LHCN-M2 (cell line): Measurements from ENCODE around the gene ZSCAN32. TPM values are rescaled to one million over a fixed set of nuclear protein-coding genes. Genes with fewer than 3 reads are reported as not detected.
A peak's percentile ranks its signal among the peaks of the same experiment; 100 is the strongest.

ENCODE experiments used
- DNase-seq: peaks from one replicate; pipeline ENCODE4 v3.0.0-alpha.2; 2012; ENCODE audit warnings: low read depth
- total RNA-seq: library from RNA; depleted of rRNA; stranded (reverse); fragments of >200 nt; gene quantifications from 2 replicates; pipeline ENCODE4 v1.2.3, GENCODE V29; 2014; rRNA removed

ZSCAN32 gene
- total RNA-seq, 1 experiment from 2014 or later: 14.5 TPM

DNA sequence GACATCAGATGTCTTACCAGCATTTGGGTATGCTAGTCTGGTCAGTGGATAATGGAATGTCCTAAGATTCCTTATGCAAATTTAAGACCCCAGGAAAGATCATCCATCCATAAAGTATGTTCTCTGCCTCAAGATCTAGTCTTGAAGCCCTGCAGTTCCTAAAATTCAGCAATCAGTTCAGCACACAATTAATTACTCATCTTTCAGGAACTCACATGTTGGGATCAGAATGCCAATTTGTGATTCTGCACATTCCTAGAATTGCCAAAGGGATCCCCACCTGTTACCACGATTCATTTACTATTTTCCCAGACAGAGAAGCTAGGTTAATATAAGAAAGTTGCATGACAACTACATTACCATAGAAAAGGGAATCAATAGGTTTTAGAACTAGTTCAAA lies 41.9 kb downstream of the ZSCAN32 start:
- DNase-seq: peak; percentile 85

DNA sequence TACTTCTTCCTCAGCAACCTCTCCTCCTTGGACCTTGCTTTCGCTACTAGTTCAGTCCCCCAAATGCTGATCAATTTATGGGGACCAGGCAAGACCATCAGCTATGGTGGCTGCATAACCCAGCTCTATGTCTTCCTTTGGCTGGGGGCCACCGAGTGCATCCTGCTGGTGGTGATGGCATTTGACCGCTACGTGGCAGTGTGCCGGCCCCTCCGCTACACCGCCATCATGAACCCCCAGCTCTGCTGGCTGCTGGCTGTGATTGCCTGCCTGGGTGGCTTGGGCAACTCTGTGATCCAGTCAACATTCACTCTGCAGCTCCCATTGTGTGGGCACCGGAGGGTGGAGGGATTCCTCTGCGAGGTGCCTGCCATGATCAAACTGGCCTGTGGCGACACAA lies 44.7 kb downstream of the ZSCAN32 start:
- no peak for DNase-seq

DNA sequence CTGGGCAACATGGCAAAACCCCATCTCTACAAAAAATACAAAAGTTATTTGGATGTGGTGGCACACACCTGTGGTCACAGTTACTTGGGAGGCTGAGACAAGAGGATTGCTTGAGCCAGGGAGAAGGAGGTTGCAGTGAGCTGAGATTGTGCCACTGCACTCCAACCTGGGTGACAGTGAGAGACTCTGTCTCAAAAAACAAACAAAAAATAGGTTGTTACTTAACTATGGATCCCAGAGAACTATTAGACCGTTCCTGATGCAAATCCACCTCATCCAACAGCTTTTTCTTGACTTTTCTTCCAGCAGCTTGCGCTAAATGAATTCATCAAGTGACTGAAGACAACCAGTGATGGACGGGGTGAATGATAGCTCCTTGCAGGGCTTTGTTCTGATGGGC lies 45.2 kb downstream of the ZSCAN32 start, which contains the start of gene OR2C1:
Gene OR2C1, plus strand, starts transcription at position 301 of the 400 bp plus-strand sequence. Its CDS starts 52 bp downstream, at position 353.
- DNase-seq: no peak

DNA sequence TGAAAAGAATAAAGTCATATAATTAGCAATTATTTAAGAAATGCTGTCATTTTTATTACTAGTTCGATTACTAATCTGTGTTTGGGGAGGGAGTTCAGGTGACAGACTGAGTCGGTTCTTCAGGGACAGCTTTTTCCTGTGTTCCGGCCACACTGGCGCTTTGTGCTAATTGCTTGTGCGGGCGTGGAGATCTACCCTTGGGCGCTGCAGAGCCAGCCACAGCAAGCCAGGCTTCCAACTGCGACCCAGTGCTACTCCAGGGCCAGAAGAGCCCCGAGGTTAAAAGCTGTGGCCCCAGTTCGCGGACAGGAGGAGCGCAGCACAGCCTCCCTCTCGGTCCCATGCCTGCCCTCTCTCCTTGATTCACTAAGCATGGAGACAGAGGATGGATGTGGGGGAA lies 51.6 kb downstream of the ZSCAN32 start:
- no peak for DNase-seq

DNA sequence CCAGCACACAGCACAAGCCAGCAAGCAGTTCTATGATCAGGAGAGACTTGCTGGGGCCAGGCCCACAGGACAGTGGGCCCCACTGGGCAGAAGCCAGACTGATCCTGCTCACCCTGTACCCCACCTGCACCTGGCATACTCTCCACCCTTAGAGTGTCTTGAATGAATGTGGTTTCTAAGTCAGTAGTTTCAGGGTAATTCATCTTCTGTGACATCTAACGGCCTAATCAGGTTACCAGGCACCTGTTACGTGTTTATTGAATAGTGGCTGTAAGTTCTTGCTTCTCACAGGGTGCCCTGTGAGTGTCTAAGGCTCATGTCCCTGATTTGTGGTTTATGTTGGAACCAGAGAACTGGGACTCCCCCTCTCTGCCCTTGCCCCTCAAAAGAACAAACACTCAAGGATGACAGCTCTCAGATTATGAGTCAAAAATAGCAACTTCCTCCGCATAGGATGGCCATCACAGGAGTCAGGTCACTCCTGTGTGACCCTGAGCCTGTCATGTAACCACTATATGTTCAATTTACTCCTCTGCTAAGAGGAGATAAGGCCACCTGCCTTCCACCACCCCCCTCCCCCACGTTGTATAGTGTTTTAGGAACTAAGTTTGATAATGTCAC lies 52.1 kb downstream of the ZSCAN32 start:
- DNase-seq: no peak

DNA sequence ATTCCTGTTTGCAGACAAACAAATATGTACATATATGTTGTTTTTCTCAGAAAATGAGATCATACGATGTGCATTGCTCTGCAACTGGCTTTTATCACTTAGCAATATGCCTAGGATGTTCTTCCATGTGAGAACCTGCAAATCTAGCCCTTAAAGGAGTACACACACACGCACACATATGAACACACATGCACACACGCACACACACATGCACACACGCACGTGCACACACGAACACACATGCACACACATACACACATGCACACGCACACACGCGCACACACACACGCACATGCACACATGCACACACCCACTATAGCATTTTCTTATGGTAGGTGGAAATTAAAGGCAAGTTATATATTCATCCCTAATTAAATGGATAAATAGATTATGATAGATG lies 53.2 kb downstream of the ZSCAN32 start:
- no peak for DNase-seq

DNA sequence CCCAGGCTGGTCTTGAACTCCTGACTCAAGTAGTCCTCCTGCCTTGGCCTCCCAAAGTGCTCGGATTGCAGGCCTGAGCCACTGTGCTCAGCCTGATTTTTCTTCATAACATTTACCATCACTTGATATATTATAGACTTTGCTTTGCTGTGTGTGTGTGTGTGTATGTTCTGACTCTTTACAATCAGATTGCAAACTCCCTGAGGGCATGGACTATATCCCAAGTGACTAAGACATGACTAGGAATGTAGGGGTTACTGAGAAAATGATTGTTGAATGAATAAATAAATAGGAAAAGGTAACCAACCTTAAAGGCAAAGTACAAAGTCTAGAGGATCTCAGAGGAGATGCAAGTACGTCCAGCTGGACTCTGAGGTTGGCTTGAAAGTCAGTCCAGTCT lies 54.8 kb downstream of the ZSCAN32 start:
- DNase-seq: no peak

Other genes with a start within 250 kb of the ZSCAN32 start
- not detected in 2 replicates for gene OR1F1, start 212.8 kb downstream of the ZSCAN32 start, total RNA-seq
- 10.4 and 11.9 TPM in 2 replicates for gene ZNF200, start 165.8 kb downstream of the ZSCAN32 start, total RNA-seq
- 0.06 TPM in 1 of 2 replicates, not detected in the other for gene MEFV, start 144.4 kb downstream of the ZSCAN32 start, total RNA-seq
- gene ZNF263, start 117.5 kb downstream of the ZSCAN32 start, total RNA-seq: 35.5 and 43.5 TPM in 2 replicates
- 2.3 and 3.9 TPM in 2 replicates for gene TIGD7, start 95.6 kb downstream of the ZSCAN32 start, total RNA-seq
- gene ZNF75A, start 95.5 kb downstream of the ZSCAN32 start, total RNA-seq: 15.8 and 18.7 TPM in 2 replicates
- gene OR2C1, start 45.1 kb downstream of the ZSCAN32 start, total RNA-seq: 0.17 TPM in 1 of 2 replicates, not detected in the other
- gene ZNF174, start 211 bp upstream of the ZSCAN32 start, total RNA-seq: 10.7 and 13.4 TPM in 2 replicates
- 1.9 TPM in 2 replicates for gene ZNF597, start 42.5 kb upstream of the ZSCAN32 start, total RNA-seq
- gene NAA60, start 42.7 kb upstream of the ZSCAN32 start, total RNA-seq: 10.5 and 50.2 TPM in 2 replicates
- gene C16orf90, start 94.5 kb upstream of the ZSCAN32 start, total RNA-seq: not detected in 2 replicates
- gene CLUAP1, start 100.0 kb upstream of the ZSCAN32 start, total RNA-seq: 17.8 and 18.8 TPM in 2 replicates
- not detected in 2 replicates for gene NLRC3, start 176.4 kb upstream of the ZSCAN32 start, total RNA-seq
- 6.8 and 7.0 TPM in 2 replicates for gene SLX4, start 210.6 kb upstream of the ZSCAN32 start, total RNA-seq